ENCODE results near the gene CAMSAP1.

Gene CAMSAP1

DNA sequence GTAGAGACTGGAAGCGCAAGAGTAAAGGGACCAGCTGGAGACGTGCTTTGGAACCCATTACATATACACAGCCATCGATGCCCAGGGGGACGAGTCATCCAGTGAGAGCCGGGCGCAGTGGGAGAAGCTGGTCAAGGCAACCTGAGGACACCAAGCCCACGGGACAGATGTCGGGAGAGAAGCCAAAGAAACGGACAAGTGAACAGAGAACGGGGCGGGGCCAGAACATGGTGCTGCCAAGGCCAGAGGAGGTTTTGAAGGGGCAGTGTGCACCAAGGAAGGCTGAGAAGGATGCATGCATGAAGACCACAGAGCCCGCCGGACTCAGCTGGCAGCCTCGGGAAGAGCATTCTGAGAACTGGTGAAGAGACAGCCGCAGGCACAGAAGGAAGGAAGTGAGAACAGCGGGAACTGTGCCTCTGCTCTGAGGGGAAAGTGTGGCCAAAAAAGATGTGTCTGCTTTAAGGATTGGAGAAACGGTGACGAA, 20.3 kb downstream of the CAMSAP1 start:
- DNase-seq (ENCODE audit: extremely low read depth, low read depth), result no peak
- TF ChIP-seq, protein P1, sequence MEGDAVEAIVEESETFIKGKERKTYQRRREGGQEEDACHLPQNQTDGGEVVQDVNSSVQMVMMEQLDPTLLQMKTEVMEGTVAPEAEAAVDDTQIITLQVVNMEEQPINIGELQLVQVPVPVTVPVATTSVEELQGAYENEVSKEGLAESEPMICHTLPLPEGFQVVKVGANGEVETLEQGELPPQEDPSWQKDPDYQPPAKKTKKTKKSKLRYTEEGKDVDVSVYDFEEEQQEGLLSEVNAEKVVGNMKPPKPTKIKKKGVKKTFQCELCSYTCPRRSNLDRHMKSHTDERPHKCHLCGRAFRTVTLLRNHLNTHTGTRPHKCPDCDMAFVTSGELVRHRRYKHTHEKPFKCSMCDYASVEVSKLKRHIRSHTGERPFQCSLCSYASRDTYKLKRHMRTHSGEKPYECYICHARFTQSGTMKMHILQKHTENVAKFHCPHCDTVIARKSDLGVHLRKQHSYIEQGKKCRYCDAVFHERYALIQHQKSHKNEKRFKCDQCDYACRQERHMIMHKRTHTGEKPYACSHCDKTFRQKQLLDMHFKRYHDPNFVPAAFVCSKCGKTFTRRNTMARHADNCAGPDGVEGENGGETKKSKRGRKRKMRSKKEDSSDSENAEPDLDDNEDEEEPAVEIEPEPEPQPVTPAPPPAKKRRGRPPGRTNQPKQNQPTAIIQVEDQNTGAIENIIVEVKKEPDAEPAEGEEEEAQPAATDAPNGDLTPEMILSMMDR (IDR thresholded peaks at IDR 0.05; ENCODE audit: low read depth, low read length, missing control alignments), result no peak
- H3K4me3 ChIP-seq (replicated peaks; ENCODE audit: low read depth, low read length), result no peak overlapping the region

DNA sequence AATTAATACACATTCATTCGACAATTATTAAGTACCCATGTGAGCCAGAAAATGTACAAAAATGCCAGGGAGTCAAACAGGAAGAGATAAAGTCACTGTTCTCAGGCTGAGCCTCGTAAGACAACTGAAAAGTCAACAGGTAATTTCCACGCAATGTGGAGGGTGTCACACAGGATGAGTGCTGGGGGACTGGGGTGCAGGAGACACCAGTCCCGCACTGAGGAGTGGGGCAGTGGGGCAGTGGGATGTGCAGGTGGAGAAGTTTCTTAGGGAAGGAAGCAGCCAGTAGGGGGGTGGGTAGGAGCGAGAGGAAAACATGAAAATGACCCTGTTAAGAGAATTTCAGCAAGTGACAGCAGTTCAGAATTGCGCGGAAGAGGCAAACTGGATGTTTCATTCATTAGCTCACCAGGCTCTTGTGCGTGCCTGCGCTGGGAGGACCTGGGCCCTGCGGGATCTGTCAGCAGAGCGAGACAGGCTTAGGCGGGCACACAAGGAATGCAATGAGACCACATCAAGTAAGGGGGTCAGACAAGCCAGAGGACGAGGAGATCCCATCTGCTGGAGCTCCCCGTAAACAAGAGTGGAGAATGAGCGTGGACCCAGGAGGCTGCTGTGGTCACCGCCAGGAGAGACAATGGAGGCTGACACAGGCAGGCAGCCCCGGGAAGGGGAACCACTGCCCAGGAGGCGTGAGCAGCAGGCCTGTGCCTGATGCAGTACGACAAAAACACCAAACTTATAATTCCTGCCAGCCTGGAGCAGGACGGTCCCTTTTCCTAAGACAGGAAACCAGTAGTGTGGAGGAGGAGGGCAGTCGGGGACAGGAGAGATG, 21.0 kb downstream of the CAMSAP1 start:
- no peak for DNase-seq (ENCODE audit: extremely low read depth, low read depth)
- no peak overlapping the region for H3K4me3 ChIP-seq (replicated peaks; ENCODE audit: low read depth, low read length)
- TF ChIP-seq, protein P1 (IDR thresholded peaks at IDR 0.05; ENCODE audit: low read depth, low read length, missing control alignments), result no peak

DNA sequence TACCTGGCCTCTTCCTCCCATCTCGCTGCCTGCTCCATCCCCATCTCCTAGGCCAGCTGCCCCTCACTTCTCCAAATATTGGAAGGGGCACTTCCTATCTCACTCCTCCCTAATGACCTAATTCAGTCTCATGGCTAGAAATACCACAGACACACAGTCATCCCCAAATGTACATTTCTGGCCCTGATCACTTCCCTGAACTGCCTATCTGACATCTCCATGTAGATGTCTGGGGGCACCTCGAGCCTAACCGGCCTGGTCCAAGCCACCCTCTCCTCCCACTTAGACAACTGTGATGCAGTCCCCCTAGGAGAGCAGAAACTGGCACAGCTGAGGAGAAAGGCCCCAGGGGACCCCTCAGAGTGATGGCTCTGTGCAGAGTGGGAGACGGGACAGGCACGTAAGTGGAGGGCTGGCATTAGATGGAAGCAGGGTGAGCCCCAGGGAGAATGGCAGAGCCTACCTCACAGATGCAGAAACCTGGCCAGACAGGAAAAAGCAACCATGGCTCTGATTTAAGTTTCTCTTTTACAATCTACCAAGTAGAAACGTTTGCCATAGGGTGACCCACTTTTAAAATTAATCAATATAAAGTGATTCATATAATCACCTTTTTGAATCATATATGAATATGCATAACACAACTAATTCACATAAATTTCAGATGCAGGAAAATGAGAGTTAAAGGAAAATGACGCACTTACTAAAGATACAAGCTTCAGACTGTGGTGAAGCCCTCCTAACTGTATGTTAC, 22.1 kb downstream of the CAMSAP1 start:
- H3K4me3 ChIP-seq (replicated peaks; ENCODE audit: low read depth, low read length), result no peak overlapping the region
- no peak for DNase-seq (ENCODE audit: extremely low read depth, low read depth)
- TF ChIP-seq, protein P1 (IDR thresholded peaks at IDR 0.05; ENCODE audit: low read depth, low read length, missing control alignments), result no peak

DNA sequence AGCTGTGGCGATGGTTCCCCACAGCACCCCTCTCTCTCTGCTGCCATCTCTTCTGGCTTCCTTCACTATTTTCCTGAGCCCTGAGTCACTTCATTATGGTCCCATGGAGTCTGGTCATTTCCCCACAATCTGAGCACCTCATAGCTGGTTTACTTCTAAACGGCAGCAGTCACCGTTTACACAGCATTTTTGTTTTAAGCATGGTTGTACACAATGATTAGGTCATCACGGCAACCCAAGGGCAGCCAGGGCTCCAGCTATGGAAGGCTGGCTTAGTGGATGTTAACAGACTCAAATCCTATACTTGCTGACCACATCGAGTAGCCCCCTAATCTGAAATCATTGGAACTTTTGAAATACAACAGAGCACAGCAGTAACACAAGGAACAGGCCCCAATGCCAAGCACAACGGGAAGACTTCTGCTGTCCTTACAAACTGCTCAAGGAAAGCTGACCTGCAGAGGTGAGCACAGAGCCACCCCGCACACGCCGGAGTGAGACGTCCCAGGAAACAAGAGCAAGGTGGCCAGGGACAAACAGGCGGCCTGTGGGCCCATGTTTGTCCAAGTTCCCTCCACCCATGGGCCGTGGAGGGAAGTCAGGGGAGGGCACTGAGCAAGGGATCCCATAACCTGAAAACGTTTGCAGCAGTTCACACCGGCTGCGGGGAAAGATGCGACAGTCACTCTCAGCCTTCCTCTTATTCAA, 22.9 kb downstream of the CAMSAP1 start:
- no peak for DNase-seq (ENCODE audit: extremely low read depth, low read depth)

DNA sequence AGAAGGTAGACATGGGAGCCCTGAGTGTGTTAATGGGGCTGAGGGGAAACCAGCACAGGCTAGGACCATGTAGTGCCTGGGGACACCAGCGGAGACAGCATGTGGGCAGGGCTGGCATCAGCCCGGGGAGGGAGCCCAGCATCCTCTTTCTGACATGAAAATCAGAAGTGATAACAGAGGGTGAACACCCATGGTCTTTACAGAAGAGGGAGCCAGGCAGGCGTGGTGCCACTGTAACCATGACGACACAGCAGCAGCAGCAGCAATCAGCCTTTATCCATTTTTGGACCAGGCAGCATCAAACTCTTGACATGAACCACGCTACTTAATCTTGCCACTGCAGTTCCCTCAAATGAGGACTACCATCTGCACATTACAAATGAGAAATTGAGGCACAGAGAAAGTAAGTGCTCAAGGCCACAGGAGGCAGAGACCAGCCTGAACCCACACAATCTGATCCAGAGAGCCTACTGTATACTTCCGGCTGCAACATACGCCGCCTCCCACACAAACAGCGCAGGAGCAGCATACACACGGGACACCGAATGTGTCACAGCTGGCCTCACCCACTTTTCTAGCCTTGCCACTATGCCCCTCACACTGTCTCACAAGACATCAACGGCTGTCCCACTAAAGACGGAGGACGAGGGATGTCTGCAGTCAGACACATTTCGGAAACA, 23.8 kb downstream of the CAMSAP1 start:
- no peak for DNase-seq (ENCODE audit: extremely low read depth, low read depth)
- TF ChIP-seq, protein P1 (IDR thresholded peaks at IDR 0.05; ENCODE audit: low read depth, low read length, missing control alignments), result no peak
- no peak overlapping the region for H3K4me3 ChIP-seq (replicated peaks; ENCODE audit: low read depth, low read length)

More for the DNA sequence above, 22.9 kb downstream of the CAMSAP1 start:
- H3K4me3 ChIP-seq (replicated peaks; ENCODE audit: low read depth, low read length), result no peak overlapping the region
- TF ChIP-seq, protein P1 (IDR thresholded peaks at IDR 0.05; ENCODE audit: low read depth, low read length, missing control alignments), result no peak

DNA sequence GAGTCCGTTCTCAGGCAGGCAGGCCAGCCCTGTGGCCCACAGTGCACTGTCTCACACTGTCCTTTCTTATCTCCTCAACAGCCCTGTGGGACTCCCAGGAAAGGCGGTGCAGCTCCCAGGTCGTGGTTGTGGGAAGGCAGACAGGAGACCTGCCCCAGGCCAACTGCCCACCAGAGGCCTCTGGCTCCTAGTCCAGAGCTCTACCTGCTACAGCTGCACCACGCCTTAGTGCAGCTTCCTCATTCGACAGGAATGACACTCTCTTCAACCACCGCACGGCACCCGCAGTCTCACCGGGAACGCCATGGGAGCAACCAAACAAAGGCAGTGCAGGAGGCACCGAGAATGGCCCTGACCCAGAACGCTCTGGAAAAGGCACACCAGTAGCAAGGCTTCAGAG, 25.3 kb downstream of the CAMSAP1 start:
- H3K4me3 ChIP-seq (replicated peaks; ENCODE audit: low read depth, low read length), result no peak overlapping the region
- DNase-seq (ENCODE audit: extremely low read depth, low read depth), result no peak
- TF ChIP-seq, protein P1 (IDR thresholded peaks at IDR 0.05; ENCODE audit: low read depth, low read length, missing control alignments), result no peak

Data from HFF-Myc (cell line).